Esophagus squamous epithelium (tissue), 5 donors: ENCODE results near the gene ABCG2. TPM values are rescaled to one million over a fixed set of nuclear protein-coding genes. Genes with fewer than 3 reads are reported as not detected.

Experiments used
- DNase-seq: peaks from one replicate; lab custom pipeline; 2025; lab: John Stamatoyannopoulos, UW
- H3K27ac ChIP-seq, 4 donors: fragments of 200-600 bp; sonication (generic); one replicate each; pipeline ENCODE4 v1.5.1; 2016 to 2019; ENCODE audit warnings: mild to moderate bottlenecking in 1 of 4
- H3K27me3 ChIP-seq, 4 donors: fragments of 200-600 bp; sonication (generic); 1 replicate in 3 of 4; 2 replicates in 1 of 4; pipeline versions ENCODE4 v1.5.1 to v1.6.0; 2017 to 2021; ENCODE audit warnings: antibody characterized with exemption in 1 of 4
- H3K36me3 ChIP-seq, 3 donors: fragments of 200-600 bp; sonication (generic); one replicate each; pipeline ENCODE4 v1.5.1; 2016 to 2019
- H3K4me1 ChIP-seq, 3 donors: fragments of 200-600 bp; sonication (generic); one replicate each; pipeline ENCODE4 v1.5.1; 2017 to 2019
- H3K4me3 ChIP-seq, 4 donors: fragments of 200-600 bp; sonication (generic); 1 replicate in 3 of 4; 2 replicates in 1 of 4; pipeline ENCODE4 v1.5.1; 2016 to 2019; ENCODE audit warnings: mild to moderate bottlenecking in 2 of 4, moderate library complexity in 1 of 4
- H3K9me3 ChIP-seq, 3 donors: fragments of 200-600 bp; sonication (generic); one replicate each; pipeline ENCODE4 v1.5.1; 2016 to 2019
- CTCF ChIP-seq, 6 experiments: fragments of 450-650 bp in 4 of 6; fragments of 200-600 bp in 2 of 6; sonication (generic) in 2 of 6; IDR thresholded peaks; one replicate each; pipeline ENCODE4 v1.5.1; 2016 to 2019; ENCODE audit warnings: antibody characterized with exemption in 6 of 6, mild to moderate bottlenecking in 4 of 6, moderate library complexity in 4 of 6
- POLR2A ChIP-seq, 4 donors: fragments of 450-650 bp; IDR thresholded peaks; one replicate each; pipeline ENCODE4 v1.6.1; 2017; ENCODE audit warnings: antibody characterized with exemption in 4 of 4, mild to moderate bottlenecking in 4 of 4, moderate library complexity in 3 of 4
- WGBS, 2 donors: methylation state at CpG; one replicate each; pipeline ENCODE4 v1.1.5; 2018; 5-methylcytosine and 5-hydroxymethylcytosine counted together
- intact Hi-C: fragments of 100-400 bp; cut with DNase I; formaldehyde crosslinking; loops from one replicate; pipeline ENCODE4 v1.15.0; 2022
- small RNA-seq, 4 donors: library from RNA; depleted of rRNA; stranded (forward); fragments of <200 nt; gene quantifications; one replicate each; pipeline ENCODE3, GENCODE V24; 2016
- total RNA-seq, 4 donors: library from RNA; depleted of rRNA; stranded (reverse); fragments of >200 nt; gene quantifications; one replicate each; pipeline ENCODE4 v1.1.0, GENCODE V29; 2016
- donor health status: DM: yes; HTN: yes; CAD: no.

The ABCG2 gene
- total RNA-seq, 4 donors from 2014 or later = 0.76 to 7.1 (median 3.6) TPM

GRCh38 chr4:88043001-88043400 is 115.4 kb downstream of the ABCG2 start:
- Histone ChIP-seq H3K4me1 (no peaks in the 10 kb centered on the region), H3K27me3 (no peaks in the 10 kb centered on the region), H3K36me3 (peaks cover 0 to 100% (median 23%) of the 10 kb centered on the region in 3 donors), H3K4me3 (no peak overlapping the region), H3K9me3 (no peaks in the 10 kb centered on the region), H3K27ac (no peak overlapping the region)
- no peak for DNase-seq
- no peak for TF ChIP-seq POLR2A (IDR thresholded peaks at IDR 0.05)
- no peak for TF ChIP-seq CTCF (IDR thresholded peaks at IDR 0.05)
- WGBS, 2 donors = 70 to 73% methylated on average over 1 of the region's 1 CpG
- intact Hi-C loops = no loop called here

GRCh38 chr4:88041626-88042025 is 116.8 kb downstream of the ABCG2 start:
- Histone ChIP-seq H3K36me3 (peaks cover 0 to 100% (median 23%) of the 10 kb centered on the region in 3 donors), H3K27ac (no peak overlapping the region), H3K27me3 (no peaks in the 10 kb centered on the region), H3K4me1 (no peaks in the 10 kb centered on the region), H3K9me3 (no peaks in the 10 kb centered on the region), H3K4me3 (no peak overlapping the region)
- TF ChIP-seq CTCF (IDR thresholded peaks at IDR 0.05) (no peak), POLR2A (IDR thresholded peaks at IDR 0.05) (no peak)
- intact Hi-C loops = no loop called here
- WGBS, 2 donors = 57 to 70% methylated on average over 1 to 2 of the region's 2 CpGs
- no peak for DNase-seq

- TF ChIP-seq CTCF (IDR thresholded peaks at IDR 0.05) = no peak
- no peak for TF ChIP-seq POLR2A (IDR thresholded peaks at IDR 0.05)
- 76 to 80% methylated on average over 3 of the region's 3 CpGs for whole genome bisulfite sequencing, 2 donors
- Histone ChIP-seq H3K27me3 (no peaks in the 10 kb centered on the region), H3K9me3 (no peaks in the 10 kb centered on the region), H3K27ac (no peak overlapping the region), H3K4me1 (no peaks in the 10 kb centered on the region), H3K36me3 (peaks cover 0 to 100% (median 23%) of the 10 kb centered on the region in 3 donors), H3K4me3 (no peak overlapping the region)
- DNase-seq = no peak
- intact Hi-C loops = no loop called here
Measured at GRCh38 chr4:88040707-88041106, 117.7 kb downstream of the ABCG2 start.

Small RNA genes lying within 50 kb of the gene (small RNA-seq; reads per million reads assigned to genes)
- gene RNU6-818P = 0 reads per million in 4 donors
- 0 reads per million in 4 donors for gene RNU6ATAC31P

Other genes starting within 250 kb of the ABCG2 start
- 1 to 10 TPM in 2 of 4 donors, under 1 TPM in 2; 0.15 to 4.0 (median 2.5) TPM for gene SPP1, start 182.9 kb downstream of the ABCG2 start, total RNA-seq
- gene PKD2, start 151.0 kb downstream of the ABCG2 start, total RNA-seq = 10 to 100 TPM in 3 of 4 donors, 1 to 10 TPM in 1; 9.4 to 34.7 (median 13.9) TPM
- 10 to 100 TPM in 3 of 4 donors, 1 to 10 TPM in 1; 4.4 to 34.0 (median 11.7) TPM for gene PPM1K, start 125.9 kb upstream of the ABCG2 start, total RNA-seq
- 10 to 100 TPM; 20.7 to 41.1 (median 28.7) TPM for gene HERC6, start 220.2 kb upstream of the ABCG2 start, total RNA-seq